HL-60/S4 (cell line): Measurements from ENCODE around the gene PZP.

ENCODE experiments used
- in situ Hi-C: fragments of 300-500 bp; cut with MboI; formaldehyde crosslinking; loops from 2 replicates; pipeline ENCODE4 v1.14.3; 2022; ENCODE audit warnings: low sequenced_read_pairs

PZP gene

GRCh38 chr12:9127936-9128663 is 80.1 kb downstream of the PZP start:
- in situ Hi-C loops: no loop called here

GRCh38 chr12:9127484-9127883 is 80.7 kb downstream of the PZP start:
- in situ Hi-C loops: no loop called here

GRCh38 chr12:9124383-9125031 is 83.7 kb downstream of the PZP start:
- in situ Hi-C loops: no loop called here

- in situ Hi-C loops: no loop called here
These were observed 84.3 kb downstream of the PZP start for GRCh38 chr12:9123781-9124382.

- in situ Hi-C loops: no loop called here
These were observed 86.0 kb downstream of the PZP start for GRCh38 chr12:9122091-9122609.

- in situ Hi-C loops: no loop called here
These were observed 87.6 kb downstream of the PZP start for GRCh38 chr12:9120487-9121184.

GRCh38 chr12:9118158-9118557 is 90.0 kb downstream of the PZP start:
- in situ Hi-C loops: no loop called here

- in situ Hi-C loops: no loop called here
These were observed 92.2 kb downstream of the PZP start, which contains the start of gene A2M for GRCh38 chr12:9115731-9116559. A2M (minus strand) TSS chr12:9115919; CDS start chr12:9115849, 70 bp downstream.

GRCh38 chr12:9114946-9115345 is 93.2 kb downstream of the PZP start:
- in situ Hi-C loops: no loop called here

GRCh38 chr12:9113987-9114309 is 94.2 kb downstream of the PZP start:
- in situ Hi-C loops: no loop called here

GRCh38 chr12:9113296-9113986 is 94.8 kb downstream of the PZP start:
- in situ Hi-C loops: no loop called here

- in situ Hi-C loops: no loop called here
These were observed 95.9 kb downstream of the PZP start for GRCh38 chr12:9112076-9112853.

GRCh38 chr12:9111525-9111924 is 96.7 kb downstream of the PZP start:
- in situ Hi-C loops: no loop called here

- in situ Hi-C loops: no loop called here
These were observed 98.3 kb downstream of the PZP start for GRCh38 chr12:9109737-9110491.

GRCh38 chr12:9109213-9109522 is 99.0 kb downstream of the PZP start:
- in situ Hi-C loops: no loop called here

GRCh38 chr12:9108504-9109212 is 99.5 kb downstream of the PZP start:
- in situ Hi-C loops: no loop called here

- in situ Hi-C loops: no loop called here
These were observed 100.7 kb downstream of the PZP start for GRCh38 chr12:9107542-9107873.
